Brain pericyte (primary cell): ENCODE measurements around the gene TFCP2L1.
"Not testable (repeated sequence)": the region's sequence is repeated elsewhere in the genome, so short reads cannot be mapped to it uniquely, and the experiment has no call there.

Experiments
- DNase-seq: peaks from one replicate; pipeline ENCODE4 v3.0.0-alpha.2; 2012; ENCODE audit warnings: low read depth, low spot score

TFCP2L1 gene

GRCh38 chr2:121295911-121296650 lies 11.1 kb upstream of the TFCP2L1 start:
- no peak for DNase-seq

GRCh38 chr2:121294881-121295840 lies 10.2 kb upstream of the TFCP2L1 start:
- no peak for DNase-seq

DNA sequence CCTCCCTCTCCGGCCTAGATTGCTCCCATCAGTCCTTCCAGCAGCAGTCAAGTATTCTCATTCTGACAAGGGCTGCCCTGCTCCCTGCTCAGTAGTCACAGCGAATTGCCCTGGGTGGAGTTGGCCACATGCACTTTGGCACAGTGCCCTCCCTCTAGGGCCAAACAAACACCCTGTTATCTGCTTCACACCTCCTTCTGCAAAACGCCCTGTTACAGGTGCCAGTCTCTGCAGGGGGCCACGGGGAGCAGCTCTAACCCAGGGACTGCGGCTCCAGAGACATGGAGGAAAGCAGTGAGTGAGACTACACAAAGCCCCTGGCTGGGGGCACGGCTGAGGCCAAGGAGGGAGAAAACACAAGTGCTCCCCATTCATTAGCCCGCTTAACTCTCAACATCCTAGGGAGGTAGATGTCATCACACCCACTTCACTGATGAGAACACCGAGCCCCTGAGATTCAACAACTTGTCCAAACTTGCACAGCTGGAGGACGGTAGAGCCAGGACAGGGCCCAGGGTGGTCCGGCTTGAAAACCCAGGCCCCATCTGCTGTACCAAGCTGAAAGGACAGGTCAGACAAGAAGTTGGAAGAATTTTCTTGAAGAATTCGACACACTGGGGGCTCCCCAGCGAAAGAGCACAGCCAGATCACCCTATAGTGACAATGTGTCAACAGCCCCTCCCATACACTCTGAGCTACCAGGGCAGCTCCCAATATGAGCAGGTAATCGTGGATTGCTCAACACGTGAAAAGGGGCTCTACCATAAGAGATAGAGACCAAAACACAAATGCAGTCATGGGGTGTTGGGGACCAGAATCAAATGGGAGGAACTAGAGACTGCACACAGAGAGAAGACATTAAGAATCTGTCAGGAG lies 8.7 kb upstream of the TFCP2L1 start:
- DNase-seq: no peak

GRCh38 chr2:121291251-121291580 lies 6.2 kb upstream of the TFCP2L1 start:
- no peak for DNase-seq

DNA sequence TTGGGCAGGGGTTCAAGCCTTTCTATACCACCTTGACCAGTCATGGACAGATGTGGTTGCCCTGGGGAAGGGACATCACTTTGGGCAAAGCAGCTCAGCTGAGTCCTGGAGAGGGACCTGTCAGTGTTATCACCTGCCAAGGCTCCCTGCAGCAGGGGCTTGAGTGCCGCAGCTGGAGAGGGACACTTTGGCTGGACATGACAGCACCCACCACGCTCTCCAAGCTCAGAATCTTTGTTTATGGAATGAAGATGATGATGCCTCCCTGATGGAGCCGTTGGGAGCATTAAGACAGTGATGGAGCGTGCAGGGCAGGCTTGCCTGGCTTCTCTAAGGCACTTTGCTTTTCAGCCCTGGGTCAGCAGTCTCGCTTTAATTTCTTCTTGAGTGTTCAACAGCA lies 4.3 kb upstream of the TFCP2L1 start:
- no peak for DNase-seq

GRCh38 chr2:121288454-121289231 lies 3.6 kb upstream of the TFCP2L1 start:
- DNase-seq: no peak

DNA sequence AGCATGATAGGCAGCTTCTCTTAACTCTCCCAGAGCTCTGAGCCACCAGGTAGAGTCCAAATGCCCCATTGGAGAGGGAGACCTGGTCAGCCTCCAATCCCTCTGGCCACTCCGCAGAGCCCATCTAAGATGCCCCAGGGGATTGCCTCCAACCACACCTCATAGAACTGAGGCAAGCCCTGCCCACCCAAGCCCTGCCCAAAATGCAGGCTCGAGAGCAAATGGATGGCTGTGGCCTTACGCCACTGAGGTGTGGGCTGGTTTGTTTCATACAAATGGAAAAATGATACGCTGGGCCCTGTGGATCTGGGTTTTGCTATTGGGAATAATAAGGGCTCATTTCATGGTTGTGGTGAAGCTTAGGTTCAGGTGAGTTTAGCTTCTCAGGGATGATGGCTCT lies 3.0 kb upstream of the TFCP2L1 start:
- no peak for DNase-seq

DNA sequence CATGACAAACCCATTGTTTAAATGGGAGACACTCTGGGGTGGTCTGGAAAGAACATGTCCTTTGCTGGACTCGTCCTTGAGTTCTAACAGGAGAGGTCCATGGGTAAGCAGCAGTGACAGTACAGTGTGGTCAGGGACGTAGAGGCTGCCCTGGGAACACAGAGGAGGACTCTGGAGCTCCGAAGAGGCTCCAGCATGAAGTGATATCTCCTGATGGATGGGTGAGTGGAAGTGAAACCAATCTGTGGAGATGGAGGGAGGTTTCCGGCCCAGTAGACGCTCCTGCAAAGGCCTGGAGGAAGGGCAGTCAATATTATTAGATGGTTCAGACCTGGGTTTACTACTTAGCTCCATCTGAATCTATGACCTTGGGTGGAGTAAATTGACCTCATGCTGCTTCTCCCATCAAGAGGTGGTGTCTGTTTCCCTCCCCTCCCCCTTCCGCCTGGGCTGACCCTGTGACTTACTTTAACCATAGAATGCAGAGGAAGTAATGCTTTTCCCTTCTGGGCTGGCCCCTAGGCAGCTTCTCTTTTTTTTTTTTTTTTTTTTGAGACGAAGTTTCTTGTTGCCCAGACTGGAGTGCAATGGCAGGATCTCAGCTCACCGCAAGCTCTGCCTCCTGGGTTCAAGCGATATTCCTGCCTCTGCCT lies 2.3 kb upstream of the TFCP2L1 start:
- no peak for DNase-seq

- no peak for DNase-seq
Observed at GRCh38 chr2:121286506-121286905, 1.5 kb upstream of the TFCP2L1 start.

DNA sequence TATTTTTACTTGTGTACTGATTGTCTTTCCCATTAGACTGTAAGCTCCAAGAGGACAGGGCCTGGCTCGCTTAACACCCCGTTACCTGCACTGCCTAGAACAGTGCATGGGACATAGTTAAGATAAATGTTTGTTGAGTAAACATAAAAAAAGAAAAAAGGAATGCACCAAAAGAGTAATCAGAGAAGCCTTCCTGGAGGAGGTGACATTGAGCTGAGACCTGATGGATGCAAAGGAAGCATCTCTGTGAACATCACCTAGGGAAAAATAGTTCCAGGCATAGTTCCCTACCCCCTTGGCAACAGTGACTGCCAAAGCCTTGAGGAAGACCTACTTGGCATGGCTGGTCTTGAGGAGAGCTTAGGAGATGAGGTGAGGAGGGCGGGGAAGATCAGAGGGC lies 924 bp upstream of the TFCP2L1 start:
- DNase-seq: no peak

- DNase-seq: no peak
Observed at GRCh38 chr2:121283670-121284462, 1.1 kb downstream of the TFCP2L1 start.

GRCh38 chr2:121282800-121283385 lies 2.1 kb downstream of the TFCP2L1 start:
- DNase-seq: no peak

- no peak for DNase-seq
Observed at GRCh38 chr2:121281694-121282093, 3.3 kb downstream of the TFCP2L1 start.

DNA sequence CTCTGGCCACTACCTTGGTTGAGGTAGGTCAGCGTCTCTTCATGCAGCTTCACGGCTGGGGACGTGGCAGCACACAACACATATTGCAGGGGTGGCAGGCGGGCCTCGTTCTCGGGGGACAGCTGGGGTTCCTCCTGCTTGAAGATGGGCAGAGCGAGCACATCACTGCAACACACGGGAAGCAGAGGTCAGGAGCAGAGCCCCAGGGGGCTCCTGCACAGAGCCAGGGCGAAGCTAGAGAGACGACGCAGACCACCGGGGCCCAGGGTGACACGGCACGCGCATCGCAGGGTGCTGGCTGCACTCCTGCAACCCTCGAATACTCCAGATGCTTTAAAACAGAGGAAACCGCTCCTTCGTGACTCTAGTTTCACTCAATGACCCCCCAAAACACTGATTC lies 3.9 kb downstream of the TFCP2L1 start:
- no peak for DNase-seq

GRCh38 chr2:121279476-121280220 lies 5.4 kb downstream of the TFCP2L1 start:
- DNase-seq: no peak

DNA sequence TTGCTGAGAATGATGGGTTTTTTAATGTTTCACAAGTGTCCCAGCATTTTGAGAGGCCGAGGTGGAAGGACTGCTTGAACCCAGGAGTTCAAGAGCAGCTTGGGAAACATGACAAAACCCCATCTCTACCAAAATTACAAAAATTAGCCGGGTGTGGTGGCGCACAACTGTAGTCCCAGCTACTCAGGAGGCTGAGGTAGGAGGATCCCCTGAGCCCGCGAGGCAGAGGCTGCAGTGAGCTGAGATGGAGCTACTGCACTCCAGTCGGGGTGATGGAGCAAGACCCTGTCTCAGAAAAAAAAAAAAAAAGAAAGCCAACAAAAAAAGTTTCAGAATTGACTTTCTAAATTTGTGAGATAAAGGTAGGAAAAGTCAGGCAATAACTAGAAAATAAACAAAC lies 8.7 kb downstream of the TFCP2L1 start:
- DNase-seq: no peak

DNA sequence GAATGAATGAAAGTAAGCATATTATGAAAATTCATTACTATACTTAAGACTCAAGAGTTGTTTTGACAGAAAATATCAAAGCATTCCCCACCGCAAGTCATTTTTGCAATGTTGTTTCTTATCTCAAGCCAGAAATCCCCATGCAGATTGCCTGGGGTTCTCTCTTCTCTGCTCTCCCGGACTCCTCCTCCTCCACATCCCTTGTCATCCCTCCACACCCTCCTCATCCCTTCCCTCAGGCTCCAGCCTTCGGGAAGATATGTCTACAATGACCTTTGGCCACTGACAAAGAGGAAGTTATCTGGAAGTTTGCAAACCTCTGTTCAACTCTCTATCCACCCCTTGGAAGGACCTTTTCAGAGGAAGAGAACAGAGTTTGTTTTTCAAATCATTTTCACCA lies 11.9 kb downstream of the TFCP2L1 start:
- DNase-seq: no peak

GRCh38 chr2:121272596-121272995 lies 12.4 kb downstream of the TFCP2L1 start:
- no peak for DNase-seq

DNA sequence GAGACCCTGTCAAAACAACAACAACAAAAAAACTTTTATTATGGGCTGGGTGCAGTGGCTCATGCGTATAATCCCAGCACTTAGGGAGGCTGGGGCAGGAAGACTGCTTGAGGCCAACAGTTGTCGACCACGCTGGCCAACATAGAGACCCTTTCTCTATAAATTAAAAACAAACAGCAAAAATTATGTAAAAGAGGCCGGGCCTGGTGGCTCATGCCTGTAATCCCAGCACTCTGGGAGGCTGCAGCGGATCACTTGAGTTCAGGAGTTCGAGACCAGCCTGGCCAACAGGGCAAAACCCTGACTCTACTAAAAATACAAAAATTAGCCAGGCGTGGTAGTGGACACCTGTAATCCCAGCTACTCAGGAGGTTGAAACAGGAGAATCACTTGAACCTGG lies 15.6 kb downstream of the TFCP2L1 start:
- DNase-seq: not testable (repeated sequence)
